HG03520 (cell line): ENCODE data around the gene DLST.

Source experiments
- ATAC-seq: cut with Tn5 transposase; IDR thresholded peaks from one replicate; pipeline ENCODE4 v1.9.1; 2021; ENCODE audit warnings: mild to moderate bottlenecking, moderate library complexity; ENCODE audit not compliant: unreplicated experiment

DLST gene

DNA sequence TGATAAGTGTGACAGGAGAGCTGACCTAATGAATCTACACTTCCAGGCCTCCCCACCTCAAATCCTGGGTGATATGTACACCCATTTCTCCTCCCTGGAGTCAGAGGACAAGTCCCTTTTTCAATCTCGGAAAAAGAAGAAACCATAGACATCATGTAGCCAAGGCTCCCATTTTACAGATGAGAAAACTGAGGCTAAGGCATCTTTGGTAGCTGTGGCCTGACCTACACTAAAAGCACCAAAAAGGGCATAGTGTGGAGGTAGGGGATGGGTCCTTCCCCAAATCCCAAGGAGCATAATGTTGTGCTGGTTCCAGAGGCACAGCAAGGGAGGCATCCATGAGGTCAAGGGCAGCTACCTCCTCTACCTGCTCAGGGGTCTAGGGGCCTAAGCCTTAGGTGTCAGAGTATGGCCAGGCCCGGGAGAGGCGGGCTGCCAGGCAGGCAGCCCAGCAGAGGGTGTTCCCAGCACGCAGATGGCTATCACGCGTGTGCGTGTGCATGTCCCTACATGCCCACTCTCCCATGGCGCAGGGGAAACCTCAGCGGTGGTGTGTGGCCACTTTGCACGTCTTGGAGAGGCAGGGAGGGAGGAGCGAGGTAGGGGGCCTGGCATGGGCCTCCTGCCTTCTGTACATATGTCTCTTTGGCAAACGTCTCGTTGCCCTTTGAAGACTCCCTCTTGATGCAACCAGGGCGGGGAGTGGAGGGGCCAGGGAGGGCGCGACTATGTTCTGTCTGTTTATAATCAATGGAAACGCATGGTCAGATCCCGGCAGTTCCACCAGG is 71.2 kb downstream of the DLST start:
- no peak for ATAC-seq
